Progenitor cell of endocrine pancreas (in vitro differentiated cells): ENCODE data around the gene ME3. TPM values are rescaled to one million over a fixed set of nuclear protein-coding genes. Genes with fewer than 3 reads are reported as not detected.

ENCODE experiments used
- DNase-seq: peaks from one replicate; pipeline ENCODE4 v3.0.0; 2021; ENCODE audit warnings: low spot score; ENCODE audit not compliant: unreplicated experiment
- H3K27ac Mint-ChIP-seq: 2 replicates; pipeline ENCODE4 v1.8.0; 2021; ENCODE audit warnings: mild to moderate bottlenecking, moderate library complexity, mixed read lengths
- H3K27me3 Mint-ChIP-seq: 2 replicates; pipeline ENCODE4 v1.8.0; 2021; ENCODE audit warnings: mixed read lengths
- H3K36me3 Mint-ChIP-seq: 2 replicates; pipeline ENCODE4 v1.8.0; 2022; ENCODE audit warnings: mixed read lengths; ENCODE audit not compliant: insufficient read depth
- H3K4me1 Mint-ChIP-seq: 2 replicates; pipeline ENCODE4 v1.8.0; 2021; ENCODE audit warnings: low read depth, mixed read lengths
- H3K4me3 Mint-ChIP-seq: 2 replicates; pipeline ENCODE4 v1.8.0; 2021; ENCODE audit warnings: low read depth, mild to moderate bottlenecking, moderate library complexity, mixed read lengths
- H3K9me3 Mint-ChIP-seq: 2 replicates; pipeline ENCODE4 v1.8.0; 2021; ENCODE audit warnings: low read depth, mixed read lengths
- total RNA-seq: library from RNA; stranded (reverse); gene quantifications from 2 replicates; pipeline ENCODE4 v1.2.1, GENCODE V29; 2021
- TF ChIP-seq, protein P1 (sequence below): fragments of 200-600 bp; sonication (generic); IDR thresholded peaks from one replicate; pipeline ENCODE4 v1.5.0; 2021; ENCODE audit warnings: antibody characterized with exemption, mild to moderate bottlenecking; ENCODE audit not compliant: unreplicated experiment

ME3 gene
- total RNA-seq, 1 donor from 2014 or later, result 8.6 TPM

- Mint-ChIP-seq H3K9me3 (no peaks in the 10 kb centered on the region), H3K27ac (no peak overlapping the region), H3K27me3 (peaks cover 3% of the 10 kb centered on the region), H3K36me3 (no peaks in the 10 kb centered on the region), H3K4me3 (no peak overlapping the region), H3K4me1 (peaks cover 32% of the 10 kb centered on the region)
- no peak for DNase-seq
- TF ChIP-seq, protein P1, sequence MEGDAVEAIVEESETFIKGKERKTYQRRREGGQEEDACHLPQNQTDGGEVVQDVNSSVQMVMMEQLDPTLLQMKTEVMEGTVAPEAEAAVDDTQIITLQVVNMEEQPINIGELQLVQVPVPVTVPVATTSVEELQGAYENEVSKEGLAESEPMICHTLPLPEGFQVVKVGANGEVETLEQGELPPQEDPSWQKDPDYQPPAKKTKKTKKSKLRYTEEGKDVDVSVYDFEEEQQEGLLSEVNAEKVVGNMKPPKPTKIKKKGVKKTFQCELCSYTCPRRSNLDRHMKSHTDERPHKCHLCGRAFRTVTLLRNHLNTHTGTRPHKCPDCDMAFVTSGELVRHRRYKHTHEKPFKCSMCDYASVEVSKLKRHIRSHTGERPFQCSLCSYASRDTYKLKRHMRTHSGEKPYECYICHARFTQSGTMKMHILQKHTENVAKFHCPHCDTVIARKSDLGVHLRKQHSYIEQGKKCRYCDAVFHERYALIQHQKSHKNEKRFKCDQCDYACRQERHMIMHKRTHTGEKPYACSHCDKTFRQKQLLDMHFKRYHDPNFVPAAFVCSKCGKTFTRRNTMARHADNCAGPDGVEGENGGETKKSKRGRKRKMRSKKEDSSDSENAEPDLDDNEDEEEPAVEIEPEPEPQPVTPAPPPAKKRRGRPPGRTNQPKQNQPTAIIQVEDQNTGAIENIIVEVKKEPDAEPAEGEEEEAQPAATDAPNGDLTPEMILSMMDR, result no peak
These were observed 183.9 kb downstream of the ME3 start for GRCh38 chr11:86488553-86488952.

DNA sequence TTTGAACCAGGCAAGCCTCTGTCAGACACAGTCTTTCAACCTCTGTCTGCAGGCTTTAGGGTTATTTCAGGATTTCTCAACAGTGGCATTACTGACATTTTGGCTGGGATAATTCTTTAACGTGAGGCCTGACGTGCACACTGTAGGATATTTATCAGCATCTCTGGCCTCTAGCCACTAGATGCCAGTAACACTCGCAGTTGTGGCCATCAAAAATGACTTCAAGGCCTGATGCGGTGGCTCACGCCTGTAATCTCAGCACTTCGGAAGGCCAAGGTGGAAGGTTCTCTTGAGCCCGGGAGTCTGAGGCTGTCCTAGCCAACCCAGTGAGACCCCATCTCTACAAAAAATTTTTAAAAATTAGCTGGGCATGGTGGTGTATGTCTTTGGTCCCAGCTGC, 184.7 kb downstream of the ME3 start:
- DNase-seq, result no peak
- H3K9me3 Mint-ChIP-seq, result no peaks in the 10 kb centered on the region
- H3K4me1 Mint-ChIP-seq, result peaks cover 26% of the 10 kb centered on the region
- TF ChIP-seq, protein P1, result no peak
- H3K4me3 Mint-ChIP-seq, result no peak overlapping the region
- no peaks in the 10 kb centered on the region for H3K36me3 Mint-ChIP-seq
- H3K27ac Mint-ChIP-seq, result no peak overlapping the region
- H3K27me3 Mint-ChIP-seq, result peaks cover 3% of the 10 kb centered on the region

DNA sequence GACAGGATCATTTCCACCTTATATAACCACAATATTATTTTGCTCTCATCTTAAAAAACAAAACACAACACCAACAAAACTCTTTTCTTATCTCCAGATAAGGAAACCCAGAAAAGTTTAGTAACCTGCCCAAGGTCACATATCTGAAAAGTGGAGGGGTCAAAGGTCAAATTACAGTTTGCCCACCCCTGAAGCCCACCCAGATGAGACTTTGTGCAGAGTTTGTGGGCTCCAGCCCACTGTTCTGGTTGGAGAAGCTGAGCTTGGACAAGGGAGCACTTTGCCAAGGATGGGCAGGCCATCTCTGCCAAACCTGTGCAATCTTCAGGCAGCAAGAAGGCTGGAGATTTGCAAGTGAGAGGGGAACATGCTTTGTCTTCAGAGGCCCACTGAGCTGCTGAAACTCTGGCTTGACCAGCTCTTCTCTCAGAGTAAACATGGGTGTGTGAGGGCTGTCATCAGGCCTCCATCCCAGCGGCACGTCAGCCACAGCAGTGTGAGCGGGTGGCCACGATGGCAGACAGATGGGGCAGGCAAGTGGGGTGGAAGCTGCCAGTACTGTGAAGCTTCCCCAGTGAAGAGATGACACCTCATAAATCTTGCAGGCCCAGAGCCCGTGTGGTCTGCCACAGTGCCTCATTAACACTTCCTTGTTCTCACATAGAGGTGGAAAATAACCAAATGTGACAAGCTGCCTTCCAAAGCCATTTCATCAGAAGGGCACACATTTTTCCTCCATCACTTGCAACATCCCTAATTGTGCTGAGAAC, 186.0 kb downstream of the ME3 start:
- no peak for DNase-seq
- H3K27me3 Mint-ChIP-seq, result peaks cover 3% of the 10 kb centered on the region
- H3K4me1 Mint-ChIP-seq, result peaks cover 23% of the 10 kb centered on the region
- H3K27ac Mint-ChIP-seq, result peak overlapping the region; percentile 13
- H3K36me3 Mint-ChIP-seq, result no peaks in the 10 kb centered on the region
- no peak overlapping the region for H3K4me3 Mint-ChIP-seq
- TF ChIP-seq, protein P1, result no peak
- no peaks in the 10 kb centered on the region for H3K9me3 Mint-ChIP-seq

DNA sequence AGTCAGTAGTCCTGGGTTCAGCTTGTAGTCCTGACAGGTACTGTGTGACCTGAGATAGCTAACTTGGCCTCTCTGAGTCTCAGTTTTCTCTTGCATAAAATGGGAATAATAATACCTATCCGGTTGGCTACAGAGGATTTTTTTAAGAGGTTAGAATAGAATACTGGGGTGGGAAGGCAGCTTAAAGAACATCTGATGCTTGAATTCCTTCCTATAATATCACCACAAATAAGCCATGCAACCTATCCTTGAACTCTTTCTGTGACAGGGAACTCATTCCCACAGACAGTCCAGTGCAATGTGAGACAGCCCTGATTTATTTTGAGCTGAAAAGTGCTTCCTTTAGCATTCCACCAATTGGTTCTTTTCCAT, 187.6 kb downstream of the ME3 start:
- H3K4me3 Mint-ChIP-seq, result no peak overlapping the region
- peak overlapping the region; percentile 63 for H3K27ac Mint-ChIP-seq
- no peak for DNase-seq
- peaks cover 3% of the 10 kb centered on the region for H3K27me3 Mint-ChIP-seq
- H3K9me3 Mint-ChIP-seq, result no peaks in the 10 kb centered on the region
- no peaks in the 10 kb centered on the region for H3K36me3 Mint-ChIP-seq
- peaks cover 23% of the 10 kb centered on the region for H3K4me1 Mint-ChIP-seq
- TF ChIP-seq, protein P1, result no peak

- Mint-ChIP-seq H3K9me3 (no peaks in the 10 kb centered on the region), H3K4me3 (no peak overlapping the region), H3K4me1 (peaks cover 23% of the 10 kb centered on the region), H3K36me3 (no peaks in the 10 kb centered on the region), H3K27me3 (peaks cover 3% of the 10 kb centered on the region), H3K27ac (peak overlapping the region; percentile 63)
- no peak for DNase-seq
- TF ChIP-seq, protein P1, result no peak
These were observed 188.2 kb downstream of the ME3 start for GRCh38 chr11:86483940-86484794.
